GM18498 (cell line): Measurements from ENCODE around the gene RNF148.
"Not testable (repeated sequence)": the region's sequence is repeated elsewhere in the genome, so short reads cannot be mapped to it uniquely, and the experiment has no call there.

ENCODE experiments used
- ATAC-seq: cut with Tn5 transposase; IDR thresholded peaks from one replicate; pipeline ENCODE4 v1.9.1; 2021; ENCODE audit warnings: mild to moderate bottlenecking, moderate library complexity; ENCODE audit not compliant: unreplicated experiment

Gene RNF148

GRCh38 chr7:122691569-122692235 is 11.0 kb downstream of the RNF148 start:
- no peak for ATAC-seq

- no peak for ATAC-seq
These were observed 13.2 kb downstream of the RNF148 start for GRCh38 chr7:122689346-122690109.

- no peak for ATAC-seq
These were observed 14.2 kb downstream of the RNF148 start for GRCh38 chr7:122688400-122688998.

GRCh38 chr7:122686360-122686878 is 16.3 kb downstream of the RNF148 start:
- no peak for ATAC-seq

- no peak for ATAC-seq
These were observed 18.2 kb downstream of the RNF148 start for GRCh38 chr7:122684504-122684903.

GRCh38 chr7:122682815-122683550 is 19.7 kb downstream of the RNF148 start:
- ATAC-seq: no peak

GRCh38 chr7:122681186-122681585 is 21.5 kb downstream of the RNF148 start:
- not testable (repeated sequence) for ATAC-seq

- ATAC-seq: no peak
These were observed 22.9 kb downstream of the RNF148 start for GRCh38 chr7:122679813-122680212.

GRCh38 chr7:122679269-122679709 is 23.4 kb downstream of the RNF148 start:
- ATAC-seq: not testable (repeated sequence)

GRCh38 chr7:122677149-122677548 is 25.6 kb downstream of the RNF148 start:
- no peak for ATAC-seq

GRCh38 chr7:122676466-122676865 is 26.3 kb downstream of the RNF148 start:
- ATAC-seq: no peak

- ATAC-seq: no peak
These were observed 27.1 kb downstream of the RNF148 start for GRCh38 chr7:122675621-122676020.

- ATAC-seq: no peak
These were observed 27.7 kb downstream of the RNF148 start for GRCh38 chr7:122675011-122675410.

- ATAC-seq: no peak
These were observed 28.2 kb downstream of the RNF148 start for GRCh38 chr7:122674502-122674901.

GRCh38 chr7:122673951-122674350 is 28.8 kb downstream of the RNF148 start:
- ATAC-seq: no peak

GRCh38 chr7:122672536-122672935 is 30.2 kb downstream of the RNF148 start:
- no peak for ATAC-seq

- no peak for ATAC-seq
These were observed 39.0 kb downstream of the RNF148 start for GRCh38 chr7:122663733-122664132.

GRCh38 chr7:122658856-122659255 is 43.9 kb downstream of the RNF148 start:
- ATAC-seq: no peak

GRCh38 chr7:122653685-122654084 is 49.0 kb downstream of the RNF148 start:
- ATAC-seq: no peak

GRCh38 chr7:122652876-122653275 is 49.8 kb downstream of the RNF148 start:
- no peak for ATAC-seq
